GM21360 (cell line): Measurements from ENCODE around the gene LRRC58.
"Not testable (repeated sequence)": the region's sequence is repeated elsewhere in the genome, so short reads cannot be mapped to it uniquely, and the experiment has no call there.

Experiments
- ATAC-seq: cut with Tn5 transposase; IDR thresholded peaks from one replicate; pipeline ENCODE4 v1.9.1; 2021; ENCODE audit warnings: mild to moderate bottlenecking, moderate library complexity; ENCODE audit not compliant: unreplicated experiment

Gene LRRC58

DNA sequence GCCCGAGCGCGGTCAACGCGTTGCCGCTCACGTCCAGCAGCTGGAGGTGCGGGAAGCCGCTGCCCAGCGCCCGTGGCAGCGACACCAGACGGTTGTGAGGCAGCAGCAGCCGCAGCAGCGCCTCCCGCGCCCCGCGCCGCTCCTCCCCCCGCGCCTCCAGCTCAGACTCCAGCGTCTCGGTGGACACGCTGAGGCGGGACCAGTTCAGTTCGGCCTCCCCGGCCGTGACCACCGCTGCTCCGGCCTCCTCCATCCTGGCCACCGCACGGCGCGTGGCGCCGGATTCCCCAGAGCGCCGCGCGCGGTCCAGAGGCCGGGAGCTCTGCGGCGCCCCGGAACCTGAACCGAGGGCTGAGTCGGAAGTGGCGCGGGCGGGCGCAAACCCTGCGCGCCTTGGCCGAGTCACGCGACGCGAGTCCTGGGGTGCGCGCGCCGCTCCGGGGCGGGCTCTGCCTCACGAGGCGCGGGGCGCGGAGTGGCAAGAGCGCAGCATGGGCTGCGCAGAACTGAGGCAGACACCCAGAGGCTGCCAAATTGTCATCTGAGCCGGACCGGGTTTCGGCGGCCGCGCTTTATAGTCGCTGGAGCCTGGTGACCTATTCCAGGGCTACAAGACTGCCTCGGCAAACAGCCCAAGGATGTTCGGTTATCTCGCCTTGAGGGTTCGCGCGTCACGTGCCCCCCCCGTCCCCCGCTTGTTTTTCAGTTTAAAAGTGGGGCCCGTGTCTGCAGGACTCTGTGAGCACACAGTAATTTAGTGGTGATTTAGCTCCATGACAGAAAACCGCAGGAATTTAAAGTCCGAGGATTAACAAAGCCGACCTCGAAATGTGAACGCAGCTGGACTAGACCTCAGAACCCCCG is at the start of gene LRRC58:
LRRC58 (minus strand) TSS at position 364 of the 864 bp plus-strand sequence; CDS start at position 253, 111 bp downstream.
- peak; percentile 88 for ATAC-seq

DNA sequence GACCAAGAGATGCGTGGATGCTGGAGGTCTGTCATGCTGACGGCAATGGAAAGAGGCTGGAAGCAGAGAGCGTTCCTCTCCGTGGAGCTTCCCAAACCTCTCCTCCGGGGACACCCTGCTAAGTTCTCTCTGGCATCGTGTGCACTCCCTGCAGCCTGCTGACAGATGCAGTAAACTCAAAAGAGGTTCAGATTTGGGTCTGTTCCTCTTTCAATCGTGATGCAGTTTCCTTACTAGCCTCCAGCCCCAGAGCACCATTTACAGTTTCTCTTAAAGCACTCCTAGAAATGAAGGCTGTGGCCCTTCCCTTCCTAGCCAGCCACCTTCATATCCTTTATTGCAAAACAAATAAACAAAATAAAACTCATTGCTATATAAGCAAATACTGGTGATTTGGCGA is 47.3 kb upstream of the LRRC58 start:
- ATAC-seq = no peak

DNA sequence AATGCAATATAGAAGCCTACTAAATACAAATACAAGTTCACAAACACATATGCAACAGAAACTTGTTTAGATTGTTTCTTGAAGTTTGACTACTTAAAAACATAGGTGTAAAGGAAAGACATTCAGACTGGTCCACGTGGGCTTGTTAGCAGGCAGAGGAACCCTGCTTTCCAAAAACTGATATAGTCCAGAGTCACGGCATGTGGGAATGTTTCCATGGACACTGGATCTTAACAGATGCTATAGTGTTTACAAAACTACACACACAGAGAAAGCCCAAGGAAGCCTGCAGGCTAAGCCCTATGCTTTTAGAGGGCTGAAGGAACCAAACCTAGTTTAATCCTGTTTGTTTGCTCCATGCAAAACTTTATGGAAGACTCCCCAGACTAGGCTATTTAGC is 45.2 kb upstream of the LRRC58 start:
- no peak for ATAC-seq

DNA sequence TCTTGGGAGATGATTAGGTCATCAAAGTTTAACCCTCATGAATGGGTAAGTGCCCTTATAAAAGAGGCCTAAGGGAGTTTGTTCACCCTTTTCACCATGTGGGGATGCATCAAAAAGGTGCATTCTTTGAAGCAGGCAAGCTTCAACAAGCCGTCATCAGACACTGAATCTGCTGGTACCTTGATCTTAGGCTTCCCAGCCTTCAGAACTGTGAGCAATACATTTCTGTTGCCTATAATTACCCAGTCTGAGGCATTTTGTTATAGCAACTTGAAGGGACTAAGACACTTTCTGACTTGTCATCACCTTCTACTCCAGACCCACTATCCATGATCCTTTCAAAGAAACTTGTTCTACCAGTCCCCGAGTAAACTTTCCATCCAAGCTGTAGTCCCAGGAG is 44.6 kb upstream of the LRRC58 start:
- no peak for ATAC-seq

DNA sequence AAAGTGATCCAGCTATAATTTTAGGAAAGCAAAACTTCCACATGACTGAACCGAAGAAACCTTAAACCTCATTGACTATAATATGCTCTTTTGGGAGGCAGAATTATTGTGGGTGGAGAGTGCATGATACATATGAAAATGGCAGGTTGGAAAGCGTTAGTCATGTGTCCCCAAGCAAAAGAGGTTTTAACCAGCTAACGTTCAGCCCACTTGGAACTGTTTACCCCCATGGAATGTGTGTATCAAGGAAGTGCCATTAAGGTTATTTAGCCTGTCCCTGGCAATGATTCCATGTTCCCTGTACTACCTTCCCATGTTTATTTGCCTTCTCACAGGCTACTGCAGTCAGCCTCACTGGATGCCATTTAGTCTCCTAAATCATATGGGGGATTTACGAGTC is 44.1 kb upstream of the LRRC58 start:
- ATAC-seq = no peak

DNA sequence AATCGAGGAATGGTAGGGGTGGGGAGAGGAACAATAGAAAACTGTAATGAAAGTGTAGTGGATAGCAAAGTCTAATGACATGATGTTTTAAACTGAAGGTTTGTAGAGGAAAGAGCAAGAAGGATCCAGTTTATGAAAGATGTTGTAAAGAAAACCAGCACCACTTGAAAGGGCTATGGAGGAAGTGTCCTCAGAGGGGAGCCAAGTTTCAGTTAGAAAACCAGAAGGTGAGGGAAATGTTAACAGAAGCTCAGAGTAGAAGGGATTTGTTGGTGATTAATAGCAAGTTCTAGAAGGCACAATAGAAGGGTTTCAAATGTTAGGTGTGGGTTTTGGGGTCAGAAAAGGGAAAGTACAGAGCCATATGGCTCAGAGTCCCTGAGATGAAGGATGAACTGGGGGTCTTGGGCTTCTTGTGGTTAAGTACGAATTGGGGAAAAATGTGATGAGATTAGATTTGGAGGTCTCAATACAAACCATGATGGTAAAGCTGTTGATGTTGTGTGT is 33.8 kb upstream of the LRRC58 start:
- ATAC-seq = no peak

DNA sequence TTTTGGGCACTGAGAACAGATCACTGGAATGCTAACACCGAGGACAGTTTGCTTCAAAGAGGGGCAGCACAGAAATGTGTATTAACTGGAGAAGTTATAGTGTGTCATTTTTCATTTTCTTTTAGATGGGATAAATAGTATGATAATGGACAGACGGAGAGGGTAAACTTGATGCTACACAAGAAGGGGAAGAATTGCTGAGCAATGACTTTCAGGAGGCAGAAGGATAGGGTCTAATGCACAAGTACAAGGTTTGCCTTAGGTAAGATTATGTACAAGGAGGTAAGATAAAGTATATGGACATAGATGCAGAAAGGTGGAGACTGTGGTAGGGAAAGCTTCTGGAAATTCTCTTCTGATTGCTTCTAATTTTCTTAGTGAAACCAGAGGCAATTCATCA is 32.3 kb upstream of the LRRC58 start:
- no peak for ATAC-seq

DNA sequence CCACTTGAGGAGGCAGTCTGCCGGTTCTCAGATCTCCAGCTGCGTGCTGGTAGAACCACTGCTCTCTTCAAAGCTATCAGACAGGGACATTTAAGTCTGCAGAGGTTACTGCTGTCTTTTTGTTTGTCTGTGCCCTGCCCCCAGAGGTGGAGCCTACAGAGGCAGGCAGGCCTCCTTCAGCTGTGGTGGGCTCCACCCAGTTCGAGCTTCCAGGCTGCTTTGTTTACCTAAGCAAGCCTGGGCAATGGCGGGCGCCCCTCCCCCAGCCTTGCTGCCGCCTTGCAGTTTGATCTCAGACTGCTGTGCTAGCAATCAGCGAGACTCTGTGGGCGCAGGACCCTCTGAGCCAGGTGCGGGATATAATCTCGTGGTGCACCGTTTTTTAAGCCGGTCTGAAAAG is 28.8 kb upstream of the LRRC58 start:
- ATAC-seq = not testable (repeated sequence)

DNA sequence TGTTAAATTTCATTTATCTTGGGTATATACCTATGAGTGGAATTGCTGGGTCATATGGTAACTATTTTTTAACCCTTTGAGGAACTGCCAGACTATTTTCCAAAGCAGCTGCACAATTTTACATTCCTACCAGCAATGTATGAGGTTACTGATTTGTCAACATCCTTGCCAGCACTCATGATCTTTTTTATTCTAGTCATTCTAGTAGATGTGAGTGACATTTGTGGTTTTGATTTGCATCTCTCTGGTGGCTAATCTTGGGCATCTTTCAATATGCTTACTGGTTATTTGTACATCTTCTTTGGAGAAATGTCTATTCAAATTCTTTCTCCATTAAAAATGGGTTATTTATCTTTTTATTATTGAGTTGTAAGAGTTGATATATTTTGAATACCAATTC is 21.3 kb upstream of the LRRC58 start:
- no peak for ATAC-seq

DNA sequence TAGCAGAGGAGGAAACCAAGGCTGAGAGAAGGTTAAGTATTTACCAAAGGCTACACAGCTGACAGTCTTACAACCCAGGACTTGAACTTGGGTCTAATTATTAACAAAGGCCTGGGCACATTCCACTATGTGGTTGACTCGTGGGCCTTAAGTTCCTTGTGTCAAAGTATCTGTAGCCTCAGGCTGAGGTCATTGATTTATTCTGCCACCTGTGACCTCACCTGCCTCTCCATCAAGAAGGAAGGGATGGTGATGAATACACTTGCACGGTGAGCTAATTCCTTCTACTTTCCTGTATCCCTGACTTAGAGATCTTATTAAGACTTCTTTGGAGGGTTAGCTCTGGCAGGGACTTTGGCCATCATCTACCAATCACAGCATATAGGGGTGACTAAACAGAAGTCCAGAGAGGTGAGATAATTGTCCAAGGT is 19.9 kb upstream of the LRRC58 start:
- no peak for ATAC-seq

DNA sequence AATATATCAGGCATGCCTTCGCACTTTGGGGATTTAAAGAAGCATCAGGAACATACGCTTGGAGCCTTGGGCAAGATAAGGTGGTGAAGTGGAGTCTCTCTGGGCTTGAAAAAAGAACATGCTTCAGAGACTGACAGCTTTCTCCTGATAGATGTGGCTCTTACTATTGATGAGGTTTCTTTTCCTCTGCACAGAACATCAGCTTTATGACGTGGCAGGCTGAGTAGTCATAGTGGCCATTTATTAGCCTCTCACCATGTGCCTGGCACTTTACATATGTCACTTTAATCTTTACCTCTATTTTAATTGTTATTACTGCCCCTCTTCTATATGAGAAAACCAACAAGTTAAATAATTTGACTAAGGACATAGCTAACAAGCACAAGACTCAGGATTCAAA is 19.0 kb upstream of the LRRC58 start:
- no peak for ATAC-seq

DNA sequence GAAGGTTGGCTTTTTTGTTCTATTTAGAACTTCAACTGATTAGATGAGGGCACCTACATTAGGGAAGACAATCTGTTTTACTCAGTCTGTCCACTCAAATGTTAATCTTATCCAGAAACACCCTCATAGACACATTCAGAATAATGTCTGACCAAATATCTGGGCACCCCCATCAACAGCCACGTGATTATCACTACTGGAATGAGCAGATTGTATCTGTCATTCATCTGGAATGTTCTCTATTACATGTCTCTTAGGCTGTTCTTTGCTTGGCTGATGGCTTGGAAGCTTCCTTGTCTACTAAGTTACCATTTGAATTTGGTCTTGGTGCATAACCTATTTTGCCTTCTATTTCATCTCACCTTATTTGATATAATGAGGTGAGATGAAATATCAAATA is 15.7 kb upstream of the LRRC58 start:
- ATAC-seq = no peak

DNA sequence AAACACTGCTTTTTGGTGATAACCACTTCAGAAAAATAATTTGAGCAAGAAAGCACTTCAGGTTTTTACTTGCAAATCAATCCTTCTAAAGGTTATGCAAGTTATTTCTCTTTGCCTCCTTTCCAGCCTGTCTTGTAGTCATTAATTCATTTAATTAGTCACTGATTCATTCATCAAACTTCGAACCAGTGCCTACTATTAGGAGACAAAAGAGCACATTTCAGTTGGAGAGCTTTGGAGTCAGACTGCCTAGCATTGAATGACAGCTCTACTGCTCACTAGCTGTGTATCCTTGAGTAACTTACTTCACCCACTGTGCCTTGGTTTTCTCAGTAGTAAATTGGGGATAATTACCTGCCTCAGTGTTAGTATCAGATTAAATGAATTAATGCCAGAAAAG is 14.9 kb upstream of the LRRC58 start:
- no peak for ATAC-seq

DNA sequence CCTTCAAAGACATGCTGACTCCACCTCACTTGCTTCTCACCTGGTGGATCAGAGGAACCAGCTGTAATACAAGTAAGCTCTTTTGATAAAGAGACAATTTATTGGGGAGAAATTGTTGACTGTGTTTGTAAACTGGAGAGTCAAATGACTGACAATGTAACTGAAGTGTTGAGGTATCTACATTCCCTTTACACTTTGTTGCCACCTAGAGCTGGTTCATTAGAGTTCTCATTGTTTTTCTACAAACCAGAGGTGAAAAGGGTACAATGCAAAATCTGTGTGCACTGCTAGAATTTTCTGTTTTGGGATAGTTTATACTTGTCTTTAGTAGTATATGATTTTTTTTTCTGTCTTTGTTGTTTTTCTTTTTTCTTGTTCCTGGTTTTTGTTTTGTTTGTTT is 8.7 kb upstream of the LRRC58 start:
- ATAC-seq = no peak

DNA sequence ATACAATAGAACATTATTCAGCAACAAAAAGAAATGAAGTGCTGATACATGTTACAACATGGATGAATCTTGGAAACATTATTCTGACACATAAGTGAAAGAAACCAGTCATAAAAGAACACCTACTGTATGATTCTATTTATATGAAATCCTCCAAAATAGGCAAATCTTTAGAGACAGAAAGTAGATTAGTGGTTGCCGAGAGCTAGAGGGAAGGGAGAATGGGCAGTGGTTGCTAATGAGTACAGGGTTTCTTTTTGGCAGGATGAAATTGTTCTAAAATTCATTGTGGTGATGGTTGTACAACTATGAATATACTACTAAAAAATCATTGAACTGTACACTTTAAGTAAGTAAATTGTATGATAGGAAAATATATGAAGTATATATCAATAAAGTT is 6.3 kb upstream of the LRRC58 start:
- ATAC-seq = no peak

DNA sequence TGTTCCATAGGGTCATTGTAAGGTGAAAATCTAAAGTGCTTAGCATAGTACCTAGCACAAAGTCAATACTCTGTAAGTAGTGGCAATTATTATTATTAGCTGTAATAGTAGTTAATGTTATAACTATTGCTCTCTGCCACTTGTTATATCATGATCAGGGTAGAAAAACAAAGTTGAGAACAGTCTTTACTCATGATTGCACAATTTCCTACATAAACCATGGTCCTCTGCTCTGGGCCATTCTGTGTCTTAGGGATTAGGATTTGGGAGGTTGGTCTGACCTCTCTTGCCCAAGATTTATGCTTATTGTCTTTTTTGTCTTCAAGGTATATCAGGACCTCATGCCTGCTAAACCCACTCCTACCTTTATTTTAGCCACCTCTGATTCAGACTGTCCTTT is 4.3 kb upstream of the LRRC58 start:
- no peak for ATAC-seq

DNA sequence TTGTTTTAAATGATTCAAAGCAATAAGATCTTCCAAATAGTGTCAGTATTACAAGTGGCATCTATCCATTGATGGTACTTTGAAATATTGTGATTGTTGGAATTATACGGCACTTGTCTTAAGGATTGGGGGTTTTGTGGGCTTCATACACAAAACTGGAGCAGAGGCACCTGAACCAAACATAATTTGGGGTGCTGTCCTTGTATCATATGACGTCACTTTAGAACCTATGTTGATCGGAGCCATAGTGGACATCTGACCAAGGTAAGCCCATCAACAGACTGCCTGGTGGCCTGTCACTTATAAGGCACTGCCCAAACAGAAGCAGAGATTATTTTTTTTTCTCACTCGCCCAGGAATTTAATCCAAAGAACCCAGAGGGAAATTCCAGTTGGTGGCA is 2.9 kb upstream of the LRRC58 start:
- ATAC-seq = no peak

DNA sequence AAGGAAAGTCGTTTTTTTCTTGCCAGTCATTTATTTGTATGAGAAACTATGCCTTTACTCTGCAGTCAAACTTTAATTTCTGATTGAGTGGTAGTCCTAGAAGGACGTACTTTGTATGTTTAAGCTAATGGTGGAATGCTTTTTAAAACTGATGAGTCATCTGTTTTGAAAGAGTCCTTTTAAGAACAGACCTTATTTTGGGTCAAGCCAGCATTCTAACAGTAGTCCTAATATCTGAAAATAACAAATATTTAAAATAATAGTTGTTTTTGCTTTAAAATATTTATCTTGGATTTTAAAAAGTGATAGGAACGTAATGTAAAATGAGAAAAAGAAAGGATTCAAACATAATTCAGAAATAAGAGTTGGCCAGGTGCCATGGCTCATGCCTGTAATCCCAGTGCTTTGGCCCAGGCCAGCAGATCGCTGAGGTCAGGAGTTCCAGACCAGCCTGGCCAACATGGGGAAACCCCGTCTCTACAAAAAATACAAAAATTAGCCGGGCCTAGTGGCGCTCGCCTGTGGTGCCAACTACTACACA is 1.3 kb upstream of the LRRC58 start:
- no peak for ATAC-seq

DNA sequence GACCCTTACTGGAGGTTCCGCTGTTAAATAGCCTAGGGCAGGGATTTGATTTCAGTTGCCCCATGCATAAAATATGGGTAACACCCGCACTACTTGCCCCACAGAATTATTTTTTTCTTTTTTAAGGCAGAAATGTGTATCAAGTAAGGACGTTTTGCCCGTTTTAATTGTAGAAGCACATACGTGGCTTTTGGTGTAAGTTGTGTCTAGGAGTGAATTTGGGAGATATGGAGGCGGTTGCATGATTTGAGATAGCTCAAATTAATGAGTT is 636 bp upstream of the LRRC58 start:
- ATAC-seq = no peak

DNA sequence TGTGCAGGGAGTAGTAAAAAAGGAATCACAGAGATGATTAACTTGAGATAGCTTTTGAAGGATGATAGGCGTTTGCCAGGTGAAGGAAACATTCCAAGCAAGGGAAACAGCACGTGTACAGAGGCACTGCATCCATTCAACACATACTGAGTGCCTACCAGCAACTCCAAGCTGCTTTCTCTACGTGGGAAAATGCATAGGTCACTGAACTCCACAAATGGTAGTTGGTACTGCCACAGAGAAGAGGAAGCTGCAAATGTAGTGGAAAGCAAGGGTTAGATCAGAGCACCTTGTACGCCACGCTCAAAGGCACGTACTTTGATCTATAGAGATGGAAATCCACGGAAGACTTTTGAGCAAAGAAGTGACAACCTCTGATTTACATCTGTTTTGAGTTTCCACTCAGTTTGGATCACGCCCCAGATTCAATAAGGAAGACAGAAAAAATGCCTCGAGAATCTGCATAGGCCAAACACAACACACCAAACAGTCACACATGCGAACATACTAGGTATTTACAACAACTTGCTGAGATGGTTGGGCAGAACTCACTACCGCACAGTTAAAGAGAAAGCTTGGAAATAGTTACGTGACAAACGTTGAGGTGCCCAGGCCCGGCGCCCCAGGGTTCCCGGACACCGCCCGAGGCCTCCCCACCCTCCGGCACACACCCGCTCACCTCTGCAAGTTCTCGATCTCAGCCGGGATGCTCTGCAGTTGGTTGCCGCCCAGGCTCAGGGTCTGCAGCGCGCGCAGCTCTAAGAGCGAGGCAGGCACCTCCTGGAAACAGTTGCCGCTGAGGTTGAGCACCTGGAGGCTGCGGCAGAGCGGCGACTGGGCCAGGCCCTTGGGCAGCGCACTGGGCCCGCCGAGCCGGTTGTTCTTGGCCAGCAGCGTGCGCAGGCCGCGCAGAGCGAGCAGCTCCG is 826 bp downstream of the LRRC58 start:
- peak; percentile 38 for ATAC-seq

DNA sequence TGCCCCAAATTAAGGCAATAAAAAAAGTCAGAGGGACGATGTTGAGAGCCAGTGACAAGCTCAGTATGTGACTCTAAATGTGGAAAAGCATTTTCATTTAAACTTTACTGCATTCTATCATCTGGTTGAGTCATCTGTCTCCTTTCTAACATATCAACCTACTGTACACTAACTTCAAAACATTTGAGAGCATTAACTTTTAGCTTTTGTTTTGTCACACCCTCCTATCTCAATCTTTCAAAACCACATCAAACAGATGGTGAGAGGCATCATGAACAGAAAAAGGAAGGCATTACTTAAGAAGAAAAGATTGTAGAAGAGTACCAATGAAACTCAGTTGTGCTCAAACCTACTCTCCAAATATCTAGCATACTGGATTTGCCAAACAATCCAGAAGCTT is 4.8 kb downstream of the LRRC58 start:
- no peak for ATAC-seq
